K562 (cell line): Measurements from ENCODE around the gene NPC1L1. TPM values are rescaled to one million over a fixed set of nuclear protein-coding genes. Genes with fewer than 3 reads are reported as not detected.
A peak's percentile ranks its signal among the peaks of the same experiment; 100 is the strongest.

Experiments
- ATF6 ChIP-seq: sonication (generic); formaldehyde crosslinking; IDR thresholded peaks from 2 replicates; pipeline ENCODE4 v1.4.0; 2020; ENCODE audit warnings: mild to moderate bottlenecking, missing genetic modification reagents
- FOXA1 ChIP-seq: fragments of 450-650 bp; IDR thresholded peaks from 2 replicates; pipeline ENCODE4 v1.6.1; 2016; ENCODE audit warnings: mild to moderate bottlenecking, borderline replicate concordance
- HMGXB4 ChIP-seq: sonication (generic); formaldehyde crosslinking; IDR thresholded peaks from 2 replicates; pipeline ENCODE4 v1.8.1; 2023; ENCODE audit warnings: mild to moderate bottlenecking, missing genetic modification reagents
- HNRNPL ChIP-seq: fragments of 200-400 bp; formaldehyde crosslinking; IDR thresholded peaks from 2 replicates; pipeline ENCODE4 v1.6.1; 2017; ENCODE audit warnings: low read depth, mild to moderate bottlenecking, low read length
- KLF1 ChIP-seq: fragments of 450-650 bp; IDR thresholded peaks from 2 replicates; pipeline ENCODE4 v1.6.1; 2016; ENCODE audit warnings: missing genetic modification characterization, missing compliant biosample characterization
- MXI1 ChIP-seq: IDR thresholded peaks from 2 replicates; pipeline ENCODE4 v1.6.1; 2011; ENCODE audit warnings: low read depth, mild to moderate bottlenecking, improper control_type of control experiment, low read length
- NR4A1 ChIP-seq, 2 experiments: fragments of 250-450 bp in 1 of 2; fragments of 450-650 bp in 1 of 2; sonication (Bioruptor Pico) in 1 of 2; IDR thresholded peaks; 2 replicates each; pipeline versions ENCODE4 v1.4.0 to v1.6.1; 2016 to 2020; ENCODE audit warnings: mild to moderate bottlenecking in 2 of 2, missing compliant biosample characterization in 1 of 2, missing genetic modification characterization in 1 of 2, moderate library complexity in 1 of 2
- STAT5B ChIP-seq: fragments of 250-450 bp; sonication (Bioruptor Pico); IDR thresholded peaks from 2 replicates; pipeline ENCODE4 v1.8.0; 2021; ENCODE audit warnings: mild to moderate bottlenecking, inconsistent platforms
- STAT6 ChIP-seq: sonication (generic); formaldehyde crosslinking; IDR thresholded peaks from 2 replicates; pipeline ENCODE4 v1.8.1; 2023; ENCODE audit warnings: mild to moderate bottlenecking, missing genetic modification reagents
- ZNF583 ChIP-seq: fragments of 250-450 bp; sonication (Bioruptor Pico); IDR thresholded peaks from 2 replicates; pipeline ENCODE4 v1.4.0; 2020
- polyA plus RNA-seq, 8 experiments: library from polyadenylated mRNA; depleted of rRNA in 4 of 8; stranded (reverse) in 5 of 8; unstranded in 3 of 8; fragments of >200 nt; fragmentation: Nextera tagmentation in 2 of 8; fragmentation: Illumina TruSeq in 1 of 8; extraction: Ambion mirVana in 2 of 8; extraction: Trizol in 1 of 8; gene quantifications; 2 replicates each; pipeline versions ENCODE4 v1.2.1 to v1.2.3, GENCODE V29; 2011 to 2014; ENCODE audit warnings: inconsistent platforms in 1 of 8, missing spikeins in 1 of 8
- total RNA-seq, 7 experiments: library from RNA; depleted of rRNA in 6 of 7; stranded (reverse); fragments of >200 nt in 6 of 7; fragmentation: Illumina TruSeq in 2 of 7; extraction: Trizol in 2 of 7; gene quantifications; 2 replicates each; pipeline versions ENCODE4 v1.2.1 to v1.2.3, GENCODE V29; 2011 to 2021; ENCODE audit warnings: low replicate concordance in 1 of 7

NPC1L1 gene
- total and polyA plus RNA-seq, 9 of the 15 experiments (the other 6 are each of a cell fraction or from before 2014, with no cell fraction given), result 0.01 to 0.18 (median 0.07) TPM; not detected in 4

GRCh38 chr7:44490351-44491200 is 50.6 kb downstream of the NPC1L1 start, which contains the start of gene NUDCD3 (continued):
- TF ChIP-seq STAT6 (CRISPR knock-in tag), result no peak
- TF ChIP-seq ZNF583 (CRISPR knock-in tag), result 0 out of 2 replicates have a peak, but pooled peaks have one; percentile 44
- no peak for TF ChIP-seq FOXA1
- TF ChIP-seq NR4A1 (CRISPR knock-in tag; IDR thresholded peaks at IDR 0.05), result 0 out of 2 replicates have a peak, but pooled peaks have one; percentile 50
- peak; percentile 60; the same call in 1 of the 2 replicates for TF ChIP-seq NR4A1 (tag; IDR thresholded peaks at IDR 0.05)
- TF ChIP-seq HNRNPL, result 0 out of 2 replicates have a peak, but pooled peaks have one; percentile 10
- TF ChIP-seq ATF6 (CRISPR knock-in tag), result no peak
- TF ChIP-seq HMGXB4 (CRISPR knock-in tag), result peak; percentile 61
- no peak for TF ChIP-seq STAT5B
- TF ChIP-seq KLF1 (tag), result peak; percentile 91; the same call in 1 of the 2 replicates
- TF ChIP-seq MXI1, result peak; percentile 67; the same call in 1 of the 2 replicates
